WTC11 (cell line): ENCODE measurements around the gene EWSR1. TPM values are rescaled to one million over a fixed set of nuclear protein-coding genes. Genes with fewer than 3 reads are reported as not detected.

ENCODE experiments used
- ATAC-seq: fragments of 200-7000 bp; cut with Tn5 transposase; 2 replicates; pipeline ENCODE4 v1.10.0; 2021; ENCODE audit warnings: mild to moderate bottlenecking, moderate library complexity
- CTCF ChIA-PET: fragments of 300-600 bp; sonication (Branson Sonifier 250); formaldehyde crosslinking; loops from one replicate; lab custom pipeline; 2021; ENCODE audit warnings: antibody characterized with exemption; lab: Charles Lee
- POLR2A ChIA-PET: fragments of 350-600 bp; sonication (Branson Sonifier 250); formaldehyde crosslinking; loops from one replicate; lab custom pipeline; 2021; ENCODE audit warnings: antibody characterized with exemption; lab: Charles Lee
- DNase-seq: peaks from one replicate; pipeline ENCODE4 v3.0.0; 2021; ENCODE audit warnings: low spot score
- H3K27ac Mint-ChIP-seq: 2 replicates; pipeline ENCODE4 v1.8.0; 2021; ENCODE audit warnings: mixed read lengths
- H3K27me3 Mint-ChIP-seq: 2 replicates; pipeline ENCODE4 v1.8.0; 2021; ENCODE audit warnings: low read depth, mild to moderate bottlenecking, moderate library complexity, mixed read lengths
- H3K36me3 Mint-ChIP-seq: 2 replicates; pipeline ENCODE4 v1.8.0; 2021; ENCODE audit warnings: mixed read lengths
- H3K4me1 Mint-ChIP-seq: 2 replicates; pipeline ENCODE4 v1.8.0; 2022; ENCODE audit warnings: mixed read lengths
- H3K4me3 Mint-ChIP-seq: 2 replicates; pipeline ENCODE4 v1.8.0; 2021; ENCODE audit warnings: mild to moderate bottlenecking, moderate library complexity, mixed read lengths
- H3K9me3 Mint-ChIP-seq: 2 replicates; pipeline ENCODE4 v1.8.0; 2021; ENCODE audit warnings: mixed read lengths
- CREB1 ChIP-seq: sonication (generic); formaldehyde crosslinking; IDR thresholded peaks from 2 replicates; pipeline ENCODE4 v1.8.0; 2023; ENCODE audit warnings: mild to moderate bottlenecking, missing genetic modification reagents
- CTCF ChIP-seq: fragments of 200-600 bp; IDR thresholded peaks from 2 replicates; pipeline ENCODE4 v1.8.0; 2022; ENCODE audit warnings: antibody characterized with exemption
- ERG ChIP-seq: fragments of 250-450 bp; sonication (Bioruptor Pico); IDR thresholded peaks from 2 replicates; pipeline ENCODE4 v1.8.0; 2021; ENCODE audit warnings: mild to moderate bottlenecking
- GABPB1 ChIP-seq: sonication (generic); formaldehyde crosslinking; IDR thresholded peaks from 2 replicates; pipeline ENCODE4 v1.8.1; 2023; ENCODE audit warnings: mild to moderate bottlenecking, missing genetic modification reagents
- GTF2I ChIP-seq: fragments of 250-450 bp; sonication (Bioruptor Pico); conservative IDR thresholded peaks from 2 replicates; pipeline ENCODE4 v1.4.0; 2021; ENCODE audit warnings: mild to moderate bottlenecking
- JAZF1 ChIP-seq: fragments of 250-450 bp; sonication (Bioruptor Pico); IDR thresholded peaks from 2 replicates; pipeline ENCODE4 v1.9.0; 2021; ENCODE audit warnings: moderate library complexity, mild to moderate bottlenecking, inconsistent platforms
- NR1H2 ChIP-seq: sonication (generic); formaldehyde crosslinking; IDR thresholded peaks from 2 replicates; pipeline ENCODE4 v1.9.0; 2021; ENCODE audit warnings: mild to moderate bottlenecking, moderate library complexity, missing genetic modification reagents
- RELA ChIP-seq: sonication (generic); formaldehyde crosslinking; IDR thresholded peaks from 2 replicates; pipeline ENCODE4 v1.8.1; 2022; ENCODE audit warnings: missing genetic modification reagents, mild to moderate bottlenecking, borderline replicate concordance
- RORB ChIP-seq: fragments of 250-450 bp; sonication (Bioruptor Pico); IDR thresholded peaks from 2 replicates; pipeline ENCODE4 v1.9.0; 2021; ENCODE audit warnings: mild to moderate bottlenecking
- ZBTB21 ChIP-seq: sonication (generic); formaldehyde crosslinking; IDR thresholded peaks from 2 replicates; pipeline ENCODE4 v1.8.1; 2023; ENCODE audit warnings: mild to moderate bottlenecking, missing genetic modification reagents, borderline replicate concordance
- ZBTB43 ChIP-seq: sonication (generic); formaldehyde crosslinking; IDR thresholded peaks from 2 replicates; pipeline ENCODE4 v1.8.1; 2023; ENCODE audit warnings: mild to moderate bottlenecking, missing genetic modification reagents
- ZNF121 ChIP-seq: sonication (generic); formaldehyde crosslinking; IDR thresholded peaks from 2 replicates; pipeline ENCODE4 v1.8.0; 2023; ENCODE audit warnings: missing genetic modification reagents
- ZNF138 ChIP-seq: sonication (generic); formaldehyde crosslinking; conservative IDR thresholded peaks from 2 replicates; pipeline ENCODE4 v1.8.1; 2022; ENCODE audit warnings: mild to moderate bottlenecking, moderate library complexity, missing genetic modification reagents
- ZNF317 ChIP-seq: sonication (generic); formaldehyde crosslinking; IDR thresholded peaks from 2 replicates; pipeline ENCODE4 v1.8.1; 2023; ENCODE audit warnings: low read depth, mild to moderate bottlenecking, moderate library complexity, missing genetic modification reagents, borderline replicate concordance
- ZNF396 ChIP-seq: fragments of 250-450 bp; sonication (Bioruptor Pico); IDR thresholded peaks from 2 replicates; pipeline ENCODE4 v1.8.0; 2021; ENCODE audit warnings: mild to moderate bottlenecking, moderate library complexity, borderline replicate concordance
- ZSCAN18 ChIP-seq: fragments of 250-450 bp; sonication (Bioruptor Pico); IDR thresholded peaks from 2 replicates; pipeline ENCODE4 v2.1.2; 2022; ENCODE audit warnings: mild to moderate bottlenecking, moderate library complexity
- total RNA-seq: library from RNA; stranded (reverse); gene quantifications from 3 replicates; pipeline ENCODE4 v1.2.3, GENCODE V29; 2021
- TF ChIP-seq, protein P1 (sequence below): sonication (generic); formaldehyde crosslinking; conservative IDR thresholded peaks from 2 replicates; pipeline ENCODE4 v1.8.1; 2023; ENCODE audit warnings: mild to moderate bottlenecking, low read depth, missing genetic modification reagents, moderate library complexity
- TF ChIP-seq, protein P2 (sequence below): sonication (generic); formaldehyde crosslinking; IDR thresholded peaks from 2 replicates; pipeline ENCODE4 v1.8.0; 2023; ENCODE audit warnings: mild to moderate bottlenecking, missing genetic modification reagents
- TF ChIP-seq, protein P3 (sequence below): sonication (generic); formaldehyde crosslinking; IDR thresholded peaks from 2 replicates; pipeline ENCODE4 v1.8.1; 2022; ENCODE audit warnings: mild to moderate bottlenecking, missing genetic modification reagents, moderate library complexity, borderline replicate concordance

Gene EWSR1
- total RNA-seq, 1 experiment from 2014 or later: 377 TPM

GRCh38 chr22:29251265-29251664 is 16.8 kb upstream of the EWSR1 start:
- ATAC-seq (no peak), DNase-seq (no peak)
- H3K36me3 Mint-ChIP-seq: no peaks in the 10 kb centered on the region
- H3K4me1 Mint-ChIP-seq: peaks cover 3% of the 10 kb centered on the region; the same call in 1 of the 2 replicates
- ChIA-PET POLR2A (no interaction called here), CTCF (no interaction called here)
- H3K9me3 Mint-ChIP-seq: no peaks in the 10 kb centered on the region
- H3K27me3 Mint-ChIP-seq: no peaks in the 10 kb centered on the region; the same call in 1 of the 2 replicates
- H3K4me3 Mint-ChIP-seq: no peak overlapping the region
- no peak for TF ChIP-seq GTF2I (CRISPR knock-in tag)
- TF ChIP-seq CTCF: no peak
- TF ChIP-seq ZBTB21 (CRISPR knock-in tag): no peak
- TF ChIP-seq, protein P1, sequence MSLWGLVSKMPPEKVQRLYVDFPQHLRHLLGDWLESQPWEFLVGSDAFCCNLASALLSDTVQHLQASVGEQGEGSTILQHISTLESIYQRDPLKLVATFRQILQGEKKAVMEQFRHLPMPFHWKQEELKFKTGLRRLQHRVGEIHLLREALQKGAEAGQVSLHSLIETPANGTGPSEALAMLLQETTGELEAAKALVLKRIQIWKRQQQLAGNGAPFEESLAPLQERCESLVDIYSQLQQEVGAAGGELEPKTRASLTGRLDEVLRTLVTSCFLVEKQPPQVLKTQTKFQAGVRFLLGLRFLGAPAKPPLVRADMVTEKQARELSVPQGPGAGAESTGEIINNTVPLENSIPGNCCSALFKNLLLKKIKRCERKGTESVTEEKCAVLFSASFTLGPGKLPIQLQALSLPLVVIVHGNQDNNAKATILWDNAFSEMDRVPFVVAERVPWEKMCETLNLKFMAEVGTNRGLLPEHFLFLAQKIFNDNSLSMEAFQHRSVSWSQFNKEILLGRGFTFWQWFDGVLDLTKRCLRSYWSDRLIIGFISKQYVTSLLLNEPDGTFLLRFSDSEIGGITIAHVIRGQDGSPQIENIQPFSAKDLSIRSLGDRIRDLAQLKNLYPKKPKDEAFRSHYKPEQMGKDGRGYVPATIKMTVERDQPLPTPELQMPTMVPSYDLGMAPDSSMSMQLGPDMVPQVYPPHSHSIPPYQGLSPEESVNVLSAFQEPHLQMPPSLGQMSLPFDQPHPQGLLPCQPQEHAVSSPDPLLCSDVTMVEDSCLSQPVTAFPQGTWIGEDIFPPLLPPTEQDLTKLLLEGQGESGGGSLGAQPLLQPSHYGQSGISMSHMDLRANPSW (CRISPR knock-in tag): no peak
- TF ChIP-seq NR1H2: no peak
- TF ChIP-seq, protein P2, sequence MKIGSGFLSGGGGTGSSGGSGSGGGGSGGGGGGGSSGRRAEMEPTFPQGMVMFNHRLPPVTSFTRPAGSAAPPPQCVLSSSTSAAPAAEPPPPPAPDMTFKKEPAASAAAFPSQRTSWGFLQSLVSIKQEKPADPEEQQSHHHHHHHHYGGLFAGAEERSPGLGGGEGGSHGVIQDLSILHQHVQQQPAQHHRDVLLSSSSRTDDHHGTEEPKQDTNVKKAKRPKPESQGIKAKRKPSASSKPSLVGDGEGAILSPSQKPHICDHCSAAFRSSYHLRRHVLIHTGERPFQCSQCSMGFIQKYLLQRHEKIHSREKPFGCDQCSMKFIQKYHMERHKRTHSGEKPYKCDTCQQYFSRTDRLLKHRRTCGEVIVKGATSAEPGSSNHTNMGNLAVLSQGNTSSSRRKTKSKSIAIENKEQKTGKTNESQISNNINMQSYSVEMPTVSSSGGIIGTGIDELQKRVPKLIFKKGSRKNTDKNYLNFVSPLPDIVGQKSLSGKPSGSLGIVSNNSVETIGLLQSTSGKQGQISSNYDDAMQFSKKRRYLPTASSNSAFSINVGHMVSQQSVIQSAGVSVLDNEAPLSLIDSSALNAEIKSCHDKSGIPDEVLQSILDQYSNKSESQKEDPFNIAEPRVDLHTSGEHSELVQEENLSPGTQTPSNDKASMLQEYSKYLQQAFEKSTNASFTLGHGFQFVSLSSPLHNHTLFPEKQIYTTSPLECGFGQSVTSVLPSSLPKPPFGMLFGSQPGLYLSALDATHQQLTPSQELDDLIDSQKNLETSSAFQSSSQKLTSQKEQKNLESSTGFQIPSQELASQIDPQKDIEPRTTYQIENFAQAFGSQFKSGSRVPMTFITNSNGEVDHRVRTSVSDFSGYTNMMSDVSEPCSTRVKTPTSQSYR (CRISPR knock-in tag): no peak
- TF ChIP-seq JAZF1 (CRISPR knock-in tag): no peak
- no peak for TF ChIP-seq ZNF121 (CRISPR knock-in tag)
- no peak for TF ChIP-seq ERG (CRISPR knock-in tag)
- TF ChIP-seq RELA: no peak
- TF ChIP-seq, protein P3, sequence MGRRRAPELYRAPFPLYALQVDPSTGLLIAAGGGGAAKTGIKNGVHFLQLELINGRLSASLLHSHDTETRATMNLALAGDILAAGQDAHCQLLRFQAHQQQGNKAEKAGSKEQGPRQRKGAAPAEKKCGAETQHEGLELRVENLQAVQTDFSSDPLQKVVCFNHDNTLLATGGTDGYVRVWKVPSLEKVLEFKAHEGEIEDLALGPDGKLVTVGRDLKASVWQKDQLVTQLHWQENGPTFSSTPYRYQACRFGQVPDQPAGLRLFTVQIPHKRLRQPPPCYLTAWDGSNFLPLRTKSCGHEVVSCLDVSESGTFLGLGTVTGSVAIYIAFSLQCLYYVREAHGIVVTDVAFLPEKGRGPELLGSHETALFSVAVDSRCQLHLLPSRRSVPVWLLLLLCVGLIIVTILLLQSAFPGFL: no peak
- TF ChIP-seq ZBTB43 (CRISPR knock-in tag): no peak
- TF ChIP-seq ZNF396 (CRISPR knock-in tag): no peak
- TF ChIP-seq ZSCAN18 (CRISPR knock-in tag): no peak
- no peak for TF ChIP-seq RORB (CRISPR knock-in tag)
- no peak for TF ChIP-seq CREB1
- TF ChIP-seq ZNF317: no peak
- no peak for TF ChIP-seq GABPB1 (CRISPR knock-in tag)
- TF ChIP-seq ZNF138 (CRISPR knock-in tag): no peak
- no peak overlapping the region for H3K27ac Mint-ChIP-seq
